ENCODE data around the gene LTBP3. TPM values are rescaled to one million over a fixed set of nuclear protein-coding genes. Genes with fewer than 3 reads are reported as not detected.

Gene LTBP3
- total and polyA plus RNA-seq, 2 donors (not counting 3 experiments of a cell fraction or from before 2014, with no cell fraction given), result 120 to 209 TPM

- Histone ChIP-seq H3K27ac (ENCODE audit: insufficient read depth, low read depth, low read length) (peak overlapping the region; percentile 61), H4K20me1 (replicated peaks; ENCODE audit: control insufficient read depth, extremely low read depth, insufficient read depth, low read length) (no peaks in the 10 kb centered on the region), H3K4me2 (ENCODE audit: insufficient read depth, low read length) (peak overlapping the region; percentile 62), H3K27me3 (ENCODE audit: control insufficient read depth in 2 of 2, insufficient read depth in 2 of 2, low read length in 2 of 2) (no peaks in the 10 kb centered on the region), H3K9ac (replicated peaks; ENCODE audit: extremely low read depth, insufficient read depth, low read length) (peak overlapping the region; percentile 85), H3K79me2 (ENCODE audit: control insufficient read depth, insufficient read depth, low read length) (peaks cover 25% of the 10 kb centered on the region), H3K36me3 (ENCODE audit: control insufficient read depth in 2 of 2, extremely low read depth in 1 of 2, insufficient read depth in 2 of 2, low read length in 2 of 2) (no peaks in the 10 kb centered on the region), H3K4me3 (replicated peaks in 1 of 3; ENCODE audit: insufficient read depth in 1 of 3, low read depth in 1 of 3, low read length in 3 of 3) (peak overlapping the region; percentile 5 to 66 (median 30)), H3K9me1 (replicated peaks; ENCODE audit: control insufficient read depth, extremely low read depth, insufficient read depth, low read length) (no peaks in the 10 kb centered on the region), H2AFZ (ENCODE audit: low read depth, low read length) (peak overlapping the region; percentile 40), H3K9me3 (replicated peaks; ENCODE audit: control insufficient read depth, insufficient read depth, low read length) (no peaks in the 10 kb centered on the region), H3K4me1 (ENCODE audit: control insufficient read depth, extremely low read depth, insufficient read depth, low read length) (peaks cover 44% of the 10 kb centered on the region)
- intact Hi-C loops (cut with micrococcal nuclease), result no loop called here
- ChIA-PET POLR2A (interaction anchor here (1.1 to 1.2 kb wide), 2 partner anchors 9 to 147 kb away, joined by 3 to 4 read pairs; partner anchors contain the start of gene NEAT1), CTCF (interaction anchor here (0.6 to 9.7 kb wide), 6 partner anchors 10 to 46 kb away, joined by 3 to 167 read pairs (median 18); partner anchors contain the start of genes LTBP3, MAP3K11 and PCNX3)
- TF ChIP-seq JUN (IDR thresholded peaks at IDR 0.05; ENCODE audit: borderline replicate concordance, insufficient read depth, insufficient read length, low read depth) (no peak), FOS (IDR thresholded peaks at IDR 0.05; ENCODE audit: borderline replicate concordance, insufficient read depth, low read length) (no peak), GATA2 (IDR thresholded peaks at IDR 0.05; ENCODE audit: insufficient read depth, insufficient read length, low read depth, low read length) (no peak)
- no TSS peak for BruUV-seq (replicated peaks)
- DNase-seq (ENCODE audit: low read depth, low spot score), result no peak
- peak; percentile 57 for FAIRE-seq
- dilution Hi-C loops (cut with MboI; ENCODE audit: extremely low pct_ligation_motif_present, low sequenced_read_pairs), result no loop called here
These were observed 11.2 kb upstream of the LTBP3 start for GRCh38 chr11:65569164-65569972.

DNA sequence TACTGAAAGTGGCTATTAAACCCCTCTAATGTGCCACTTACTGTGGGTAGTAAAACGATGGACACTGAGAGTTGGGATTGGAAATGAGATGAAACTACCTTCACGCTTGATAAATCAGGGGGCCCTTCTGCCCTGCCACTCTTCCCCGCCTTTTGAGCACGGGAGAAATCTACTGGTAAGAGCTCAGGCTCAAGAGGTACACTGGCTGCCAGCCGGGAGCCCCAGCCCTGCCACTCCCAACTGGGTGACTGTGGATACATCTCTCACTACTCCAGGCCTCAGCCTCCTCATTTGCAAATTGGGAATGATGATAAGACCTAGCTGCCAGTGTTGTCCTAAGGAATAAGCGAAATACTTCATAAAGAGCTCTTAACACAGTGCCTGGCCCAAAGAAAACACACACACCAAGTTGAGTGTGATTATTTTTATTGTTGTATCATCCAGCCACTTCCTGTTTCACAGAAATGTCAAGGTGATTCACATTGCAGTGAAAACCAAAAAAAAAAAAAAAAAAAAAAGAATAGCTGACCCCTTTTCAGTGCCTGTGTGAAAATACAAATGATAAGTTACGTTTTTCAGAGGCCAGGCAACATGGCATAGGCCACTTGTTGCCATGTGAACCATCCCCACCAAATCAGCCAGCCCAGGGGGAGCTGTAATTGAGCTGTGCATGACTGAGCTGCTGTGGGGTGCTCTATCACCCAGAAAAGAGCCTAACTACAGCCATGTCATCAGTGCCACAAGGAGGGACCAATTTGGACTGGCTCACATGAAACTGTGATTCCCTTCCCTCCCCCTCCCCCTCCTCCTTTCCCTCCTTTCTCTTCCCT is 7.7 kb upstream of the LTBP3 start:
- H4K20me1 ChIP-seq (replicated peaks; ENCODE audit: control insufficient read depth, extremely low read depth, insufficient read depth, low read length), result no peaks in the 10 kb centered on the region
- TF ChIP-seq JUN (IDR thresholded peaks at IDR 0.05; ENCODE audit: borderline replicate concordance, insufficient read depth, insufficient read length, low read depth) (no peak), MAX (IDR thresholded peaks at IDR 0.05; ENCODE audit: insufficient read depth, insufficient read length) (no peak), POLR2AphosphoS5 (IDR thresholded peaks at IDR 0.05; ENCODE audit: insufficient read depth, low read depth, low read length) (peak; percentile 34), FOS (IDR thresholded peaks at IDR 0.05; ENCODE audit: borderline replicate concordance, insufficient read depth, low read length) (peak; percentile 42), EZH2 (IDR thresholded peaks at IDR 0.05; ENCODE audit: borderline replicate concordance, low read depth, low read length, severe bottlenecking) (no peak), POLR2A (IDR thresholded peaks at IDR 0.05; ENCODE audit: low read depth, low read length) (no peak), GATA2 (IDR thresholded peaks at IDR 0.05; ENCODE audit: insufficient read depth, insufficient read length, low read depth, low read length) (no peak), MYC (IDR thresholded peaks at IDR 0.05; ENCODE audit: low read depth, low read length) (no peak)
- TF ChIP-seq, protein P1, sequence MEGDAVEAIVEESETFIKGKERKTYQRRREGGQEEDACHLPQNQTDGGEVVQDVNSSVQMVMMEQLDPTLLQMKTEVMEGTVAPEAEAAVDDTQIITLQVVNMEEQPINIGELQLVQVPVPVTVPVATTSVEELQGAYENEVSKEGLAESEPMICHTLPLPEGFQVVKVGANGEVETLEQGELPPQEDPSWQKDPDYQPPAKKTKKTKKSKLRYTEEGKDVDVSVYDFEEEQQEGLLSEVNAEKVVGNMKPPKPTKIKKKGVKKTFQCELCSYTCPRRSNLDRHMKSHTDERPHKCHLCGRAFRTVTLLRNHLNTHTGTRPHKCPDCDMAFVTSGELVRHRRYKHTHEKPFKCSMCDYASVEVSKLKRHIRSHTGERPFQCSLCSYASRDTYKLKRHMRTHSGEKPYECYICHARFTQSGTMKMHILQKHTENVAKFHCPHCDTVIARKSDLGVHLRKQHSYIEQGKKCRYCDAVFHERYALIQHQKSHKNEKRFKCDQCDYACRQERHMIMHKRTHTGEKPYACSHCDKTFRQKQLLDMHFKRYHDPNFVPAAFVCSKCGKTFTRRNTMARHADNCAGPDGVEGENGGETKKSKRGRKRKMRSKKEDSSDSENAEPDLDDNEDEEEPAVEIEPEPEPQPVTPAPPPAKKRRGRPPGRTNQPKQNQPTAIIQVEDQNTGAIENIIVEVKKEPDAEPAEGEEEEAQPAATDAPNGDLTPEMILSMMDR (IDR thresholded peaks at IDR 0.05; ENCODE audit: extremely low read depth in 1 of 2, insufficient read depth in 1 of 2, low read depth in 1 of 2, low read length in 2 of 2), result no peak
- H3K9ac ChIP-seq (replicated peaks; ENCODE audit: extremely low read depth, insufficient read depth, low read length), result peak overlapping the region; percentile 25
- FAIRE-seq (peak; percentile 98), DNase-seq (ENCODE audit: low read depth, low spot score) (peak; percentile 66)
- H2AFZ ChIP-seq (ENCODE audit: low read depth, low read length), result no peak overlapping the region
- no peaks in the 10 kb centered on the region for H3K36me3 ChIP-seq (ENCODE audit: control insufficient read depth in 2 of 2, extremely low read depth in 1 of 2, insufficient read depth in 2 of 2, low read length in 2 of 2)
- intact Hi-C loops (cut with micrococcal nuclease) (no loop called here), dilution Hi-C loops (cut with MboI; ENCODE audit: extremely low pct_ligation_motif_present, low sequenced_read_pairs) (no loop called here)
- ChIA-PET POLR2A (interaction anchor here (0.6 to 0.7 kb wide), 3 partner anchors 21 to 679 kb away, joined by 4 to 7 read pairs (median 5); no protein-coding TSS in a partner anchor), CTCF (interaction anchor here (0.6 to 2.4 kb wide), 6 partner anchors 9 to 236 kb away, joined by 3 to 18 read pairs (median 4); no protein-coding TSS in a partner anchor)
- peaks cover 33% of the 10 kb centered on the region for H3K4me1 ChIP-seq (ENCODE audit: control insufficient read depth, extremely low read depth, insufficient read depth, low read length)
- no peaks in the 10 kb centered on the region for H3K27me3 ChIP-seq (ENCODE audit: control insufficient read depth in 2 of 2, insufficient read depth in 2 of 2, low read length in 2 of 2)
- H3K9me3 ChIP-seq (replicated peaks; ENCODE audit: control insufficient read depth, insufficient read depth, low read length), result no peaks in the 10 kb centered on the region
- H3K79me2 ChIP-seq (ENCODE audit: control insufficient read depth, insufficient read depth, low read length), result peaks cover 5% of the 10 kb centered on the region
- H3K27ac ChIP-seq (ENCODE audit: insufficient read depth, low read depth, low read length), result peak overlapping the region; percentile 58
- BruUV-seq (replicated peaks), result no TSS peak
- H3K4me2 ChIP-seq (ENCODE audit: insufficient read depth, low read length), result peak overlapping the region; percentile 1
- H3K9me1 ChIP-seq (replicated peaks; ENCODE audit: control insufficient read depth, extremely low read depth, insufficient read depth, low read length), result no peaks in the 10 kb centered on the region
- H3K4me3 ChIP-seq (replicated peaks in 1 of 3; ENCODE audit: insufficient read depth in 1 of 3, low read depth in 1 of 3, low read length in 3 of 3), result no peak overlapping the region

Data from endothelial cell of umbilical vein (primary cell).